HG03045 (cell line): ENCODE measurements around the gene TNFRSF14.

Experiments
- ATAC-seq: cut with Tn5 transposase; IDR thresholded peaks from one replicate; pipeline ENCODE4 v1.9.1; 2021; ENCODE audit warnings: mild to moderate bottlenecking, moderate library complexity; ENCODE audit not compliant: unreplicated experiment

Gene TNFRSF14

GRCh38 chr1:2597441-2598328 is 41.5 kb downstream of the TNFRSF14 start:
- no peak for ATAC-seq

GRCh38 chr1:2598329-2598931 is 42.3 kb downstream of the TNFRSF14 start:
- no peak for ATAC-seq

- no peak for ATAC-seq
These were observed 45.6 kb downstream of the TNFRSF14 start for GRCh38 chr1:2601721-2602303.

GRCh38 chr1:2602311-2602835 is 46.2 kb downstream of the TNFRSF14 start:
- ATAC-seq, result no peak

- ATAC-seq, result no peak
These were observed 46.8 kb downstream of the TNFRSF14 start for GRCh38 chr1:2602866-2603520.

- ATAC-seq, result no peak
These were observed 47.5 kb downstream of the TNFRSF14 start for GRCh38 chr1:2603521-2604155.

GRCh38 chr1:2604156-2604843 is 48.1 kb downstream of the TNFRSF14 start:
- ATAC-seq, result no peak

GRCh38 chr1:2604844-2605508 is 48.8 kb downstream of the TNFRSF14 start:
- no peak for ATAC-seq

- no peak for ATAC-seq
These were observed 49.6 kb downstream of the TNFRSF14 start for GRCh38 chr1:2605509-2606395.

- ATAC-seq, result no peak
These were observed 50.3 kb downstream of the TNFRSF14 start for GRCh38 chr1:2606396-2606880.

- no peak for ATAC-seq
These were observed 50.9 kb downstream of the TNFRSF14 start for GRCh38 chr1:2606881-2607621.

GRCh38 chr1:2607641-2608091 is 51.5 kb downstream of the TNFRSF14 start:
- no peak for ATAC-seq

- no peak for ATAC-seq
These were observed 53.3 kb downstream of the TNFRSF14 start for GRCh38 chr1:2609319-2610035.

GRCh38 chr1:2610036-2610959 is 54.1 kb downstream of the TNFRSF14 start:
- no peak for ATAC-seq

GRCh38 chr1:2611031-2611501 is 54.9 kb downstream of the TNFRSF14 start:
- no peak for ATAC-seq
